Endothelial cell of umbilical vein (primary cell): Measurements from ENCODE around the gene SCNM1. TPM values are rescaled to one million over a fixed set of nuclear protein-coding genes. Genes with fewer than 3 reads are reported as not detected.

Experiments used
- BruUV-seq: library from RNA; stranded (reverse); fragments of 400-500 nt; replicated peaks from 2 replicates; lab custom pipeline; 2021; lab: Mats Ljungman, UMichigan
- CTCF ChIA-PET: fragments of 300-600, 350-600 bp; sonication (Branson Sonifier 250); formaldehyde crosslinking; loops from one replicate; lab custom pipeline; 2021; ENCODE audit warnings: antibody characterized with exemption, inconsistent platforms; lab: Charles Lee
- POLR2A ChIA-PET: fragments of 300-600, 350-600 bp; sonication (Branson Sonifier 250); formaldehyde crosslinking; loops from one replicate; lab custom pipeline; 2021; ENCODE audit warnings: antibody characterized with exemption, inconsistent platforms; lab: Charles Lee
- DNase-seq: peaks from one replicate; pipeline ENCODE4 v3.0.0-alpha.2; 2011; ENCODE audit warnings: low read depth, low spot score
- FAIRE-seq: peaks from 2 replicates; lab custom pipeline; 2011; peaks lifted over from hg19 to GRCh38; lab: Jason Lieb, UNC
- H2AFZ ChIP-seq: 2 replicates; pipeline ENCODE4 v1.6.0; 2012; ENCODE audit warnings: low read depth, low read length, control low read depth, inconsistent platforms
- H3K27ac ChIP-seq: 2 replicates; pipeline ENCODE4 v1.5.1; 2011; ENCODE audit warnings: low read depth, mild to moderate bottlenecking, control low read depth, low read length, moderate library complexity; ENCODE audit not compliant: insufficient read depth
- H3K27me3 ChIP-seq, 2 experiments: 2 replicates each; pipeline versions ENCODE4 v1.6.0 to v1.6.1; 2011; ENCODE audit warnings: low read length in 2 of 2, mixed read lengths in 1 of 2; ENCODE audit not compliant: control insufficient read depth in 2 of 2, insufficient read depth in 2 of 2
- H3K36me3 ChIP-seq, 2 experiments: 2 replicates in 1 of 2; 3 replicates in 1 of 2; pipeline ENCODE4 v1.5.1; 2011; ENCODE audit warnings: low read length in 2 of 2, mild to moderate bottlenecking in 1 of 2, moderate library complexity in 1 of 2; ENCODE audit not compliant: control insufficient read depth in 2 of 2, insufficient read depth in 2 of 2; ENCODE audit errors: extremely low read depth in 1 of 2
- H3K4me1 ChIP-seq: 3 replicates; pipeline ENCODE4 v1.5.1; 2011; ENCODE audit warnings: mild to moderate bottlenecking, low read length; ENCODE audit not compliant: control insufficient read depth, insufficient read depth; ENCODE audit errors: extremely low read depth
- H3K4me2 ChIP-seq: 2 replicates; pipeline ENCODE4 v1.6.1; 2011; ENCODE audit warnings: low read length, control low read depth, mixed read lengths; ENCODE audit not compliant: insufficient read depth
- H3K4me3 ChIP-seq, 3 experiments: fragments of 200-600 bp in 1 of 3; sonication (generic), shearing (Covaris generic) in 1 of 3; replicated peaks in 1 of 3; 2 replicates each; pipeline ENCODE4 v1.5.1; 2011 to 2016; ENCODE audit warnings: control low read depth in 3 of 3, low read length in 3 of 3, mild to moderate bottlenecking in 2 of 3, inconsistent platforms in 1 of 3, low read depth in 1 of 3, moderate library complexity in 1 of 3; ENCODE audit not compliant: insufficient read depth in 1 of 3
- H3K79me2 ChIP-seq: 2 replicates; pipeline ENCODE4 v1.6.0; 2012; ENCODE audit warnings: low read length, inconsistent platforms; ENCODE audit not compliant: control insufficient read depth, insufficient read depth
- H3K9ac ChIP-seq: replicated peaks from 2 replicates; pipeline ENCODE3; 2011; ENCODE audit warnings: low read length, control low read depth; ENCODE audit not compliant: insufficient read depth; ENCODE audit errors: extremely low read depth
- H3K9me1 ChIP-seq: replicated peaks from 3 replicates; pipeline ENCODE4 v1.6.0; 2011; ENCODE audit warnings: mild to moderate bottlenecking, low read length; ENCODE audit not compliant: control insufficient read depth, insufficient read depth; ENCODE audit errors: extremely low read depth
- H3K9me3 ChIP-seq: replicated peaks from 2 replicates; pipeline ENCODE4 v1.5.1; 2012; ENCODE audit warnings: low read length, inconsistent platforms; ENCODE audit not compliant: control insufficient read depth, insufficient read depth
- H4K20me1 ChIP-seq: replicated peaks from 2 replicates; pipeline ENCODE3; 2011; ENCODE audit warnings: mild to moderate bottlenecking, low read length; ENCODE audit not compliant: control insufficient read depth, insufficient read depth; ENCODE audit errors: extremely low read depth
- CTCF ChIP-seq, 2 donors: IDR thresholded peaks; 1 replicate in 1 of 2; 2 replicates in 1 of 2; pipeline ENCODE4 v1.5.1; 2011; ENCODE audit warnings: low read length in 2 of 2, mild to moderate bottlenecking in 2 of 2, moderate library complexity in 2 of 2, control low read depth in 1 of 2, inconsistent platforms in 1 of 2, low read depth in 1 of 2; ENCODE audit not compliant: insufficient read depth in 1 of 2; ENCODE audit errors: extremely low read depth in 1 of 2
- EZH2 ChIP-seq: IDR thresholded peaks from 2 replicates; pipeline ENCODE4 v1.6.1; 2012; ENCODE audit warnings: borderline replicate concordance, low read depth, mild to moderate bottlenecking, moderate library complexity, low read length, inconsistent platforms; ENCODE audit not compliant: severe bottlenecking
- FOS ChIP-seq: IDR thresholded peaks from 2 replicates; pipeline ENCODE4 v1.6.1; 2011; ENCODE audit warnings: mild to moderate bottlenecking, low read length, moderate library complexity, borderline replicate concordance; ENCODE audit not compliant: insufficient read depth
- GATA2 ChIP-seq: IDR thresholded peaks from 2 replicates; pipeline ENCODE4 v1.7.0; 2011; ENCODE audit warnings: low read depth, mild to moderate bottlenecking, moderate library complexity, mixed read lengths, low read length; ENCODE audit not compliant: insufficient read length, insufficient read depth
- JUN ChIP-seq: IDR thresholded peaks from 2 replicates; pipeline ENCODE4 v1.6.1; 2011; ENCODE audit warnings: borderline replicate concordance, low read depth; ENCODE audit not compliant: insufficient read length, insufficient read depth
- MAX ChIP-seq: IDR thresholded peaks from 2 replicates; pipeline ENCODE4 v1.6.1; 2011; ENCODE audit not compliant: insufficient read depth, insufficient read length
- MYC ChIP-seq: IDR thresholded peaks from one replicate; pipeline ENCODE4 v1.6.1; 2011; ENCODE audit warnings: mild to moderate bottlenecking, low read depth, low read length
- POLR2A ChIP-seq: IDR thresholded peaks from 2 replicates; pipeline ENCODE4 v1.6.1; 2012; ENCODE audit warnings: low read depth, mild to moderate bottlenecking, control low read depth, low read length
- POLR2AphosphoS5 ChIP-seq: IDR thresholded peaks from 2 replicates; pipeline ENCODE4 v1.6.1; 2012; ENCODE audit warnings: low read depth, mild to moderate bottlenecking, control low read depth, low read length, moderate library complexity; ENCODE audit not compliant: insufficient read depth
- dilution Hi-C: fragments of 300-500 bp; cut with MboI; formaldehyde crosslinking; loops from one replicate; pipeline ENCODE4 v1.15.0; 2019; ENCODE audit warnings: low sequenced_read_pairs; ENCODE audit not compliant: extremely low pct_ligation_motif_present
- intact Hi-C: fragments of 100-400 bp; cut with micrococcal nuclease; formaldehyde crosslinking; loops from one replicate; pipeline ENCODE4 v1.10.0; 2022
- polyA plus RNA-seq, 4 experiments: library from polyadenylated mRNA; depleted of rRNA in 3 of 4; stranded (reverse) in 3 of 4; unstranded in 1 of 4; fragments of >200 nt; gene quantifications; 2 replicates each; pipeline versions ENCODE4 v1.2.1 to v1.2.3, GENCODE V29; 2011 to 2012; ENCODE audit warnings: missing spikeins in 1 of 4
- total RNA-seq: library from RNA; stranded (reverse); gene quantifications from 2 replicates; pipeline ENCODE4 v1.2.3, GENCODE V29; 2021

Gene SCNM1
- total and polyA plus RNA-seq, 2 donors (not counting 3 experiments of a cell fraction or from before 2014, with no cell fraction given) = 17.3 to 43.1 TPM

- intact Hi-C loops = loop anchor here (1.0 to 5.0 kb wide), 5 partner anchors 9 to 169 kb away; partner anchors contain the start of genes GABPB2 and LYSMD1
- dilution Hi-C loops = no loop called here
- H3K27ac ChIP-seq = no peak overlapping the region
- no peaks in the 10 kb centered on the region for H3K27me3 ChIP-seq
- H2AFZ ChIP-seq = peak overlapping the region; percentile 79
- ChIA-PET CTCF (interaction anchor here (3.2 kb wide), 1 partner anchor 46 kb away, joined by 30 read pairs; no protein-coding TSS in a partner anchor), POLR2A (no interaction called here)
- peaks cover 29% of the 10 kb centered on the region for H3K4me1 ChIP-seq
- no peaks in the 10 kb centered on the region for H3K9me1 ChIP-seq
- no peaks in the 10 kb centered on the region for H3K9me3 ChIP-seq
- no TSS peak for BruUV-seq
- no peaks in the 10 kb centered on the region for H3K79me2 ChIP-seq
- TF ChIP-seq FOS (no peak), POLR2AphosphoS5 (no peak), MYC (no peak), EZH2 (no peak), JUN (no peak), GATA2 (no peak), CTCF (IDR thresholded peaks at IDR 0.05; ENCODE audit: extremely low read depth in 1 of 2, insufficient read depth in 1 of 2, low read depth in 1 of 2, low read length in 2 of 2) (no peak), POLR2A (no peak), MAX (no peak)
- peak overlapping the region; percentile 96 for H3K4me2 ChIP-seq
- peak overlapping the region; percentile 53 for H3K9ac ChIP-seq
- FAIRE-seq (no peak), DNase-seq (peak; percentile 29)
- H3K4me3 ChIP-seq = peak overlapping the region; percentile 49 to 81 (median 59)
- H3K36me3 ChIP-seq = peaks cover 0 to 6% of the 10 kb centered on the region in 2 experiments
- H4K20me1 ChIP-seq = no peaks in the 10 kb centered on the region
Observed at GRCh38 chr1:151146072-151146411, 19.9 kb upstream of the SCNM1 start.
